Lower leg skin (tissue), 4 donors: ENCODE results near the gene PARM1. TPM values are rescaled to one million over a fixed set of nuclear protein-coding genes. Genes with fewer than 3 reads are reported as not detected.

ENCODE experiments used
- DNase-seq, 2 donors: peaks; one replicate each; pipeline ENCODE4 v3.0.0-alpha.2; 2019; ENCODE audit warnings: low spot score in 2 of 2
- H3K4me3 ChIP-seq: fragments of 200-600 bp; sonication (generic); 2 replicates; pipeline ENCODE4 v1.5.1; 2017; ENCODE audit warnings: mild to moderate bottlenecking, low read depth; ENCODE audit not compliant: poor library complexity, severe bottlenecking
- CTCF ChIP-seq, 3 donors: fragments of 450-650 bp; IDR thresholded peaks; one replicate each; pipeline ENCODE4 v1.5.1; 2016; ENCODE audit warnings: antibody characterized with exemption in 3 of 3, mild to moderate bottlenecking in 3 of 3, moderate library complexity in 2 of 3
- POLR2A ChIP-seq, 2 donors: fragments of 450-650 bp; IDR thresholded peaks; one replicate each; pipeline ENCODE4 v1.6.1; 2016 to 2017; ENCODE audit warnings: antibody characterized with exemption in 2 of 2, mild to moderate bottlenecking in 1 of 2, moderate library complexity in 1 of 2
- WGBS, 2 donors: methylation state at CpG; one replicate each; pipeline ENCODE4 v1.1.5; 2018; 5-methylcytosine and 5-hydroxymethylcytosine counted together
- intact Hi-C: fragments of 100-400 bp; cut with DNase I; formaldehyde crosslinking; loops from one replicate; pipeline ENCODE4 v1.15.0; 2023; ENCODE audit warnings: low total_unique reads
- total RNA-seq, 4 donors: library from RNA; depleted of rRNA; stranded (reverse); fragments of >200 nt; gene quantifications; one replicate each; pipeline ENCODE4 v1.1.0, GENCODE V29; 2016

The PARM1 gene
- total RNA-seq, 4 donors from 2014 or later: 7.1 to 28.0 (median 10.9) TPM

GRCh38 chr4:75025431-75025830 lies 92.5 kb downstream of the PARM1 start:
- no peak for DNase-seq

GRCh38 chr4:75028196-75028854 lies 95.4 kb downstream of the PARM1 start:
- intact Hi-C loops: no loop called here
- no peak for DNase-seq
- H3K4me3 ChIP-seq: no peak overlapping the region
- no peak for TF ChIP-seq CTCF (IDR thresholded peaks at IDR 0.05)
- no peak for TF ChIP-seq POLR2A (IDR thresholded peaks at IDR 0.05)
- WGBS, 2 donors: 72 to 81% methylated on average over 6 of the region's 6 CpGs

More at GRCh38 chr4:75025431-75025830, 92.5 kb downstream of the PARM1 start:
- 63 to 66% methylated on average over 5 of the region's 5 CpGs for WGBS, 2 donors
- intact Hi-C loops: no loop called here
- no peak overlapping the region for H3K4me3 ChIP-seq
- TF ChIP-seq CTCF (IDR thresholded peaks at IDR 0.05): no peak
- no peak for TF ChIP-seq POLR2A (IDR thresholded peaks at IDR 0.05)

- no peak overlapping the region for H3K4me3 ChIP-seq
- 63 to 81% methylated on average over 1 of the region's 1 CpG for WGBS, 2 donors
- no peak for DNase-seq
- intact Hi-C loops: no loop called here
- TF ChIP-seq POLR2A (IDR thresholded peaks at IDR 0.05) (no peak), CTCF (IDR thresholded peaks at IDR 0.05) (no peak)
Measured at GRCh38 chr4:75030028-75030427, 97.1 kb downstream of the PARM1 start.

- no peak overlapping the region for H3K4me3 ChIP-seq
- intact Hi-C loops: no loop called here
- no peak for TF ChIP-seq POLR2A (IDR thresholded peaks at IDR 0.05)
- no peak for TF ChIP-seq CTCF (IDR thresholded peaks at IDR 0.05)
- peak in 1 of 2 donors; percentile 17 for DNase-seq
- 66 to 72% methylated on average over 3 of the region's 3 CpGs for WGBS, 2 donors
Measured at GRCh38 chr4:75030649-75031235, 97.8 kb downstream of the PARM1 start.

GRCh38 chr4:75031775-75032174 lies 98.9 kb downstream of the PARM1 start:
- 78 to 86% methylated on average over 1 of the region's 1 CpG for WGBS, 2 donors
- DNase-seq: no peak
- intact Hi-C loops: no loop called here
- no peak overlapping the region for H3K4me3 ChIP-seq
- TF ChIP-seq CTCF (IDR thresholded peaks at IDR 0.05): no peak
- TF ChIP-seq POLR2A (IDR thresholded peaks at IDR 0.05): no peak
